WTC11 (cell line): ENCODE measurements around the gene VPS33B. TPM values are rescaled to one million over a fixed set of nuclear protein-coding genes. Genes with fewer than 3 reads are reported as not detected.

Experiments used
- ATAC-seq: fragments of 200-7000 bp; cut with Tn5 transposase; 2 replicates; pipeline ENCODE4 v1.10.0; 2021; ENCODE audit warnings: mild to moderate bottlenecking, moderate library complexity
- CTCF ChIA-PET: fragments of 300-600 bp; sonication (Branson Sonifier 250); formaldehyde crosslinking; loops from one replicate; lab custom pipeline; 2021; ENCODE audit warnings: antibody characterized with exemption; lab: Charles Lee
- POLR2A ChIA-PET: fragments of 350-600 bp; sonication (Branson Sonifier 250); formaldehyde crosslinking; loops from one replicate; lab custom pipeline; 2021; ENCODE audit warnings: antibody characterized with exemption; lab: Charles Lee
- DNase-seq: peaks from one replicate; pipeline ENCODE4 v3.0.0; 2021; ENCODE audit warnings: low spot score
- H3K27ac Mint-ChIP-seq: 2 replicates; pipeline ENCODE4 v1.8.0; 2021; ENCODE audit warnings: mixed read lengths
- H3K27me3 Mint-ChIP-seq: 2 replicates; pipeline ENCODE4 v1.8.0; 2021; ENCODE audit warnings: low read depth, mild to moderate bottlenecking, moderate library complexity, mixed read lengths
- H3K36me3 Mint-ChIP-seq: 2 replicates; pipeline ENCODE4 v1.8.0; 2021; ENCODE audit warnings: mixed read lengths
- H3K4me1 Mint-ChIP-seq: 2 replicates; pipeline ENCODE4 v1.8.0; 2022; ENCODE audit warnings: mixed read lengths
- H3K4me3 Mint-ChIP-seq: 2 replicates; pipeline ENCODE4 v1.8.0; 2021; ENCODE audit warnings: mild to moderate bottlenecking, moderate library complexity, mixed read lengths
- H3K9me3 Mint-ChIP-seq: 2 replicates; pipeline ENCODE4 v1.8.0; 2021; ENCODE audit warnings: mixed read lengths
- EMX1 ChIP-seq: fragments of 250-450 bp; sonication (Bioruptor Pico); IDR thresholded peaks from 2 replicates; pipeline ENCODE4 v1.8.0; 2021; ENCODE audit warnings: mild to moderate bottlenecking
- ESRRA ChIP-seq: sonication (generic); formaldehyde crosslinking; IDR thresholded peaks from 2 replicates; pipeline ENCODE4 v1.8.1; 2022; ENCODE audit warnings: mild to moderate bottlenecking, missing genetic modification reagents, borderline replicate concordance
- FOXJ3 ChIP-seq: sonication (generic); formaldehyde crosslinking; IDR thresholded peaks from 2 replicates; pipeline ENCODE4 v1.9.0; 2021; ENCODE audit warnings: missing genetic modification reagents, mild to moderate bottlenecking, borderline replicate concordance
- GTF2I ChIP-seq: fragments of 250-450 bp; sonication (Bioruptor Pico); conservative IDR thresholded peaks from 2 replicates; pipeline ENCODE4 v1.4.0; 2021; ENCODE audit warnings: mild to moderate bottlenecking
- NFYB ChIP-seq: sonication (generic); formaldehyde crosslinking; conservative IDR thresholded peaks from 2 replicates; pipeline ENCODE4 v1.8.0; 2022; ENCODE audit warnings: low read depth, missing genetic modification reagents
- TEAD4 ChIP-seq: sonication (generic); formaldehyde crosslinking; IDR thresholded peaks from 2 replicates; pipeline ENCODE4 v1.8.0; 2022; ENCODE audit warnings: mild to moderate bottlenecking, missing genetic modification reagents
- ZNF138 ChIP-seq: sonication (generic); formaldehyde crosslinking; conservative IDR thresholded peaks from 2 replicates; pipeline ENCODE4 v1.8.1; 2022; ENCODE audit warnings: mild to moderate bottlenecking, moderate library complexity, missing genetic modification reagents
- ZNF263 ChIP-seq: sonication (generic); formaldehyde crosslinking; IDR thresholded peaks from 2 replicates; pipeline ENCODE4 v1.8.1; 2022; ENCODE audit warnings: low read depth, mild to moderate bottlenecking, moderate library complexity, missing genetic modification reagents
- total RNA-seq: library from RNA; stranded (reverse); gene quantifications from 3 replicates; pipeline ENCODE4 v1.2.3, GENCODE V29; 2021
- TF ChIP-seq, protein P1 (sequence below): fragments of 250-450 bp; sonication (Bioruptor Pico); conservative IDR thresholded peaks from 2 replicates; pipeline ENCODE4 v1.9.0; 2021; ENCODE audit warnings: mild to moderate bottlenecking
- TF ChIP-seq, protein P2 (sequence below): sonication (generic); formaldehyde crosslinking; IDR thresholded peaks from 2 replicates; pipeline ENCODE4 v1.8.1; 2022; ENCODE audit warnings: low read depth, mild to moderate bottlenecking, moderate library complexity, missing genetic modification reagents, borderline replicate concordance
- TF ChIP-seq, protein P3 (sequence below): fragments of 250-450 bp; sonication (Bioruptor Pico); IDR thresholded peaks from 2 replicates; pipeline ENCODE4 v1.9.0; 2021; ENCODE audit warnings: moderate library complexity, mild to moderate bottlenecking, inconsistent platforms, borderline replicate concordance
- TF ChIP-seq, protein P4 (sequence below): fragments of 250-450 bp; sonication (Bioruptor Pico); IDR thresholded peaks from 2 replicates; pipeline ENCODE4 v1.9.0; 2021; ENCODE audit warnings: mild to moderate bottlenecking
- TF ChIP-seq, protein P5 (sequence below): sonication (generic); formaldehyde crosslinking; IDR thresholded peaks from 2 replicates; pipeline ENCODE4 v1.8.1; 2023; ENCODE audit warnings: mild to moderate bottlenecking, missing genetic modification reagents
- TF ChIP-seq, protein P6 (sequence below): sonication (generic); formaldehyde crosslinking; IDR thresholded peaks from 2 replicates; pipeline ENCODE4 v1.8.1; 2023; ENCODE audit warnings: mild to moderate bottlenecking, missing genetic modification reagents, moderate library complexity
- TF ChIP-seq, protein P7 (sequence below): fragments of 250-450 bp; sonication (Bioruptor Pico); IDR thresholded peaks from 2 replicates; pipeline ENCODE4 v1.8.0; 2021; ENCODE audit warnings: mild to moderate bottlenecking
- TF ChIP-seq, protein P8 (sequence below): sonication (generic); formaldehyde crosslinking; conservative IDR thresholded peaks from 2 replicates; pipeline ENCODE4 v1.8.1; 2022; ENCODE audit warnings: mild to moderate bottlenecking, missing genetic modification reagents
- TF ChIP-seq, protein P9 (sequence below): sonication (generic); formaldehyde crosslinking; IDR thresholded peaks from 2 replicates; pipeline ENCODE4 v1.8.0; 2022; ENCODE audit warnings: mild to moderate bottlenecking, missing genetic modification reagents
- TF ChIP-seq, protein P10 (sequence below): sonication (generic); formaldehyde crosslinking; IDR thresholded peaks from 2 replicates; pipeline ENCODE4 v1.8.1; 2022; ENCODE audit warnings: missing genetic modification reagents, borderline replicate concordance

VPS33B gene
- total RNA-seq, 1 experiment from 2014 or later, result 21.1 TPM

DNA sequence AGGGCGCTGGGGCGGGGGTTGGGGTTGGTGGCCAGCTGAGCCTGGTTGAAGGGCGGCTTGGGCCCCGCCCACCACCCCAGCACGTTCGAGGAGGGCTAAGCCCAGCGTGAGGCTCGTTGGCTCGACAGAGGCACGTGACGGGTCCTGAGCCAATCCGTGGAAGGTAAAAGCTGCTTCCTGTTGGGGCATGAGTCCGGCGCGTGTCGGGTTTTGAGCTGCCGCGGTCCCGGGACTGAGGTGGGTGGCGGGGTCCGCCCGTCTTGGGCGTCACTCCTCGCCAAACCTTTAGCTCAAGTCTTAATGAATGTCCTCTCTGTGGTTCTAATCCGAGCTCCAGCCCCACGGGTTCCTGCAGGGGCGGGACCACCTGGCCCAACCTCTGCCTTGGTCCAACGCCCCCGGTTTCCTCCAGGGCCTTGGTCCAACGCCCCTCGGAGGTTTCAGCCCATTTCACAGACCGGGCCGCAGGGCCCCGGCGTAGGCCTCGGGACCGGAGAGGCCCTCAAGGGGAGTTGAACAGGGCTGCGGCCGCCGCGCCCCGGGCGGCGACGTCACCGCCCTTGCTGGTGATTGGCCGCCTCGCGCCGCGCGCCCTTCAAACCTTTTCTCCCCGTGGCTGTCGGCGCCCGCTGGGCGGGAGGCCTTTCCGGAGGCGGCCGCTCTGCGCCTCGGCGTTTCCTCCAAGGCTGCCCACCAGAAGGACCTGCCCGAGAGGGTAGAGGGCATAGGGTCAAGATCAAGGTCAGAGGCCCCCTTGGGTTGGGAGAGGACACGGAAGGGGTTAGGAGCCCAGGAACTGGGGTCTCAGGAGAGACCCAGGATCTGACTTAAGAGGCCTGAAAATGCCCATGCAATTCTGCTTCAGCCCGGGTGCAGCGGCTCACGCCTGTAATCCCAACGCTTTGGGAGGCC, 67.4 kb downstream of the VPS33B start, which contains the start of gene RCCD1:
RCCD1 (plus strand) TSS at position 173 of the 912 bp plus-strand sequence. CDS start 1,851 bp downstream, outside the sequence.
- no peaks in the 10 kb centered on the region for H3K9me3 Mint-ChIP-seq
- ChIA-PET CTCF (interaction anchor here (0.6 to 6.2 kb wide), 18 partner anchors 12 to 318 kb away, joined by 3 to 264 read pairs (median 6); partner anchors contain the start of genes HDDC3, MAN2A2, PRC1 and UNC45A), POLR2A (interaction anchor here (0.6 to 1.9 kb wide), 4 partner anchors 9 to 40 kb away, joined by 3 to 19 read pairs (median 10); partner anchors contain the start of genes PRC1 and UNC45A)
- peak within 1 kb of the TSS; percentile 76 for H3K27ac Mint-ChIP-seq
- no peaks in the 10 kb centered on the region for H3K27me3 Mint-ChIP-seq
- peaks cover 16% of the 10 kb centered on the region for H3K4me1 Mint-ChIP-seq
- H3K36me3 Mint-ChIP-seq, result peaks cover 36% of the 10 kb centered on the region
- DNase-seq (peak; percentile 93), ATAC-seq (peak; percentile 75)
- H3K4me3 Mint-ChIP-seq, result peak within 1 kb of the TSS; percentile 74
- TF ChIP-seq ZNF263 (CRISPR knock-in tag) (no peak), TEAD4 (no peak), FOXJ3 (CRISPR knock-in tag) (no peak), NFYB (CRISPR knock-in tag) (peak; percentile 68), GTF2I (CRISPR knock-in tag) (peak; percentile 84), ESRRA (CRISPR knock-in tag) (peak; percentile 85), EMX1 (CRISPR knock-in tag) (peak; percentile 83), ZNF138 (CRISPR knock-in tag) (no peak)
- TF ChIP-seq, protein P1, sequence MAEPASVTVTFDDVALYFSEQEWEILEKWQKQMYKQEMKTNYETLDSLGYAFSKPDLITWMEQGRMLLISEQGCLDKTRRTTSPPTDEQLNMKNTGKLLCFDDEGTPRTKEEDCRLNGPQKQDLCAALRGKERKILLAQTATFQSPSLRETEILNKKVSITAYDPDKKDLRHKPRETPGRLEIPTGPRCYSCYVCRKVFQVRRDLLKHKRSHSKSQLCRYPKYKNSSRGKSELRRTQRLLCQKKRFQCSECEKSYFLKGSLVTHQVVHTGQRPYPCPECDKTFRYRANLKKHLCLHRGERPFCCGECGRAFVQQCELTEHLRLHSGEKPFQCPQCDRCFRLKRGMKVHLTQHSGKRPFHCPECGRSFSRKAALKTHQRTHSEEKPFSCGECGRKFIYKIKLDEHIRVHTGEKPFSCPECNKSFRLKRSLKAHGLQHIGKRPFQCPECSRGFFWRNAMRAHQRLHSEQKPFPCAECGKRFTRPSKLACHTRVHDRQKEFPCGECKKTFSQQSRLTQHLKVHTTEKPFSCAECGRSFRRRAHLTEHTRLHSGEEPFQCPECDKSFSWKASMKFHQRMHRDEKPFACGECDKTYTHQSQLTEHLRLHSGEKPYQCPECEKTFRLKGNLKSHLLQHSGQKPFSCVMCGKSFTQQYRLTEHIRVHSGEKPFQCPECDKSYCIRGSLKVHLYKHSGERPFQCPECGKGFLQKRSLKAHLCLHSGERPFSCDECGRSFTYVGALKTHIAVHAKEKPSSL (CRISPR knock-in tag), result no peak
- TF ChIP-seq, protein P2, sequence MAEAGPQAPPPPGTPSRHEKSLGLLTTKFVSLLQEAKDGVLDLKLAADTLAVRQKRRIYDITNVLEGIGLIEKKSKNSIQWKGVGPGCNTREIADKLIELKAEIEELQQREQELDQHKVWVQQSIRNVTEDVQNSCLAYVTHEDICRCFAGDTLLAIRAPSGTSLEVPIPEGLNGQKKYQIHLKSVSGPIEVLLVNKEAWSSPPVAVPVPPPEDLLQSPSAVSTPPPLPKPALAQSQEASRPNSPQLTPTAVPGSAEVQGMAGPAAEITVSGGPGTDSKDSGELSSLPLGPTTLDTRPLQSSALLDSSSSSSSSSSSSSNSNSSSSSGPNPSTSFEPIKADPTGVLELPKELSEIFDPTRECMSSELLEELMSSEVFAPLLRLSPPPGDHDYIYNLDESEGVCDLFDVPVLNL (CRISPR knock-in tag), result peak; percentile 94
- TF ChIP-seq, protein P3, sequence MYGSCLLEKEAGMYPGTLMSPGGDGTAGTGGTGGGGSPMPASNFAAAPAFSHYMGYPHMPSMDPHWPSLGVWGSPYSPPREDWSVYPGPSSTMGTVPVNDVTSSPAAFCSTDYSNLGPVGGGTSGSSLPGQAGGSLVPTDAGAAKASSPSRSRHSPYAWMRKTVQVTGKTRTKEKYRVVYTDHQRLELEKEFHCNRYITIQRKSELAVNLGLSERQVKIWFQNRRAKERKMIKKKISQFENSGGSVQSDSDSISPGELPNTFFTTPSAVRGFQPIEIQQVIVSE (CRISPR knock-in tag), result no peak
- TF ChIP-seq, protein P4, sequence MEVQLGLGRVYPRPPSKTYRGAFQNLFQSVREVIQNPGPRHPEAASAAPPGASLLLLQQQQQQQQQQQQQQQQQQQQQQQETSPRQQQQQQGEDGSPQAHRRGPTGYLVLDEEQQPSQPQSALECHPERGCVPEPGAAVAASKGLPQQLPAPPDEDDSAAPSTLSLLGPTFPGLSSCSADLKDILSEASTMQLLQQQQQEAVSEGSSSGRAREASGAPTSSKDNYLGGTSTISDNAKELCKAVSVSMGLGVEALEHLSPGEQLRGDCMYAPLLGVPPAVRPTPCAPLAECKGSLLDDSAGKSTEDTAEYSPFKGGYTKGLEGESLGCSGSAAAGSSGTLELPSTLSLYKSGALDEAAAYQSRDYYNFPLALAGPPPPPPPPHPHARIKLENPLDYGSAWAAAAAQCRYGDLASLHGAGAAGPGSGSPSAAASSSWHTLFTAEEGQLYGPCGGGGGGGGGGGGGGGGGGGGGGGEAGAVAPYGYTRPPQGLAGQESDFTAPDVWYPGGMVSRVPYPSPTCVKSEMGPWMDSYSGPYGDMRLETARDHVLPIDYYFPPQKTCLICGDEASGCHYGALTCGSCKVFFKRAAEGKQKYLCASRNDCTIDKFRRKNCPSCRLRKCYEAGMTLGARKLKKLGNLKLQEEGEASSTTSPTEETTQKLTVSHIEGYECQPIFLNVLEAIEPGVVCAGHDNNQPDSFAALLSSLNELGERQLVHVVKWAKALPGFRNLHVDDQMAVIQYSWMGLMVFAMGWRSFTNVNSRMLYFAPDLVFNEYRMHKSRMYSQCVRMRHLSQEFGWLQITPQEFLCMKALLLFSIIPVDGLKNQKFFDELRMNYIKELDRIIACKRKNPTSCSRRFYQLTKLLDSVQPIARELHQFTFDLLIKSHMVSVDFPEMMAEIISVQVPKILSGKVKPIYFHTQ (CRISPR knock-in tag), result 0 out of 2 replicates have a peak, but pooled peaks have one; percentile 53
- TF ChIP-seq, protein P5, sequence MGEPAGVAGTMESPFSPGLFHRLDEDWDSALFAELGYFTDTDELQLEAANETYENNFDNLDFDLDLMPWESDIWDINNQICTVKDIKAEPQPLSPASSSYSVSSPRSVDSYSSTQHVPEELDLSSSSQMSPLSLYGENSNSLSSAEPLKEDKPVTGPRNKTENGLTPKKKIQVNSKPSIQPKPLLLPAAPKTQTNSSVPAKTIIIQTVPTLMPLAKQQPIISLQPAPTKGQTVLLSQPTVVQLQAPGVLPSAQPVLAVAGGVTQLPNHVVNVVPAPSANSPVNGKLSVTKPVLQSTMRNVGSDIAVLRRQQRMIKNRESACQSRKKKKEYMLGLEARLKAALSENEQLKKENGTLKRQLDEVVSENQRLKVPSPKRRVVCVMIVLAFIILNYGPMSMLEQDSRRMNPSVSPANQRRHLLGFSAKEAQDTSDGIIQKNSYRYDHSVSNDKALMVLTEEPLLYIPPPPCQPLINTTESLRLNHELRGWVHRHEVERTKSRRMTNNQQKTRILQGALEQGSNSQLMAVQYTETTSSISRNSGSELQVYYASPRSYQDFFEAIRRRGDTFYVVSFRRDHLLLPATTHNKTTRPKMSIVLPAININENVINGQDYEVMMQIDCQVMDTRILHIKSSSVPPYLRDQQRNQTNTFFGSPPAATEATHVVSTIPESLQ (CRISPR knock-in tag), result no peak
- TF ChIP-seq, protein P6, sequence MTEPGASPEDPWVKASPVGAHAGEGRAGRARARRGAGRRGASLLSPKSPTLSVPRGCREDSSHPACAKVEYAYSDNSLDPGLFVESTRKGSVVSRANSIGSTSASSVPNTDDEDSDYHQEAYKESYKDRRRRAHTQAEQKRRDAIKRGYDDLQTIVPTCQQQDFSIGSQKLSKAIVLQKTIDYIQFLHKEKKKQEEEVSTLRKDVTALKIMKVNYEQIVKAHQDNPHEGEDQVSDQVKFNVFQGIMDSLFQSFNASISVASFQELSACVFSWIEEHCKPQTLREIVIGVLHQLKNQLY (CRISPR knock-in tag), result 0 out of 2 replicates have a peak, but pooled peaks have one; percentile 77
- TF ChIP-seq, protein P7, sequence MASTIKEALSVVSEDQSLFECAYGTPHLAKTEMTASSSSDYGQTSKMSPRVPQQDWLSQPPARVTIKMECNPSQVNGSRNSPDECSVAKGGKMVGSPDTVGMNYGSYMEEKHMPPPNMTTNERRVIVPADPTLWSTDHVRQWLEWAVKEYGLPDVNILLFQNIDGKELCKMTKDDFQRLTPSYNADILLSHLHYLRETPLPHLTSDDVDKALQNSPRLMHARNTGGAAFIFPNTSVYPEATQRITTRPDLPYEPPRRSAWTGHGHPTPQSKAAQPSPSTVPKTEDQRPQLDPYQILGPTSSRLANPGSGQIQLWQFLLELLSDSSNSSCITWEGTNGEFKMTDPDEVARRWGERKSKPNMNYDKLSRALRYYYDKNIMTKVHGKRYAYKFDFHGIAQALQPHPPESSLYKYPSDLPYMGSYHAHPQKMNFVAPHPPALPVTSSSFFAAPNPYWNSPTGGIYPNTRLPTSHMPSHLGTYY (CRISPR knock-in tag), result 0 out of 2 replicates have a peak, but pooled peaks have one; percentile 63
- TF ChIP-seq, protein P8, sequence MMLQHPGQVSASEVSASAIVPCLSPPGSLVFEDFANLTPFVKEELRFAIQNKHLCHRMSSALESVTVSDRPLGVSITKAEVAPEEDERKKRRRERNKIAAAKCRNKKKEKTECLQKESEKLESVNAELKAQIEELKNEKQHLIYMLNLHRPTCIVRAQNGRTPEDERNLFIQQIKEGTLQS, result no peak
- TF ChIP-seq, protein P9, sequence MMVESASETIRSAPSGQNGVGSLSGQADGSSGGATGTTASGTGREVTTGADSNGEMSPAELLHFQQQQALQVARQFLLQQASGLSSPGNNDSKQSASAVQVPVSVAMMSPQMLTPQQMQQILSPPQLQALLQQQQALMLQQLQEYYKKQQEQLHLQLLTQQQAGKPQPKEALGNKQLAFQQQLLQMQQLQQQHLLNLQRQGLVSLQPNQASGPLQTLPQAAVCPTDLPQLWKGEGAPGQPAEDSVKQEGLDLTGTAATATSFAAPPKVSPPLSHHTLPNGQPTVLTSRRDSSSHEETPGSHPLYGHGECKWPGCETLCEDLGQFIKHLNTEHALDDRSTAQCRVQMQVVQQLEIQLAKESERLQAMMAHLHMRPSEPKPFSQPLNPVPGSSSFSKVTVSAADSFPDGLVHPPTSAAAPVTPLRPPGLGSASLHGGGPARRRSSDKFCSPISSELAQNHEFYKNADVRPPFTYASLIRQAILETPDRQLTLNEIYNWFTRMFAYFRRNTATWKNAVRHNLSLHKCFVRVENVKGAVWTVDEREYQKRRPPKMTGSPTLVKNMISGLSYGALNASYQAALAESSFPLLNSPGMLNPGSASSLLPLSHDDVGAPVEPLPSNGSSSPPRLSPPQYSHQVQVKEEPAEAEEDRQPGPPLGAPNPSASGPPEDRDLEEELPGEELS (CRISPR knock-in tag), result peak; percentile 79; the same call in 1 of the 2 replicates
- TF ChIP-seq, protein P10, sequence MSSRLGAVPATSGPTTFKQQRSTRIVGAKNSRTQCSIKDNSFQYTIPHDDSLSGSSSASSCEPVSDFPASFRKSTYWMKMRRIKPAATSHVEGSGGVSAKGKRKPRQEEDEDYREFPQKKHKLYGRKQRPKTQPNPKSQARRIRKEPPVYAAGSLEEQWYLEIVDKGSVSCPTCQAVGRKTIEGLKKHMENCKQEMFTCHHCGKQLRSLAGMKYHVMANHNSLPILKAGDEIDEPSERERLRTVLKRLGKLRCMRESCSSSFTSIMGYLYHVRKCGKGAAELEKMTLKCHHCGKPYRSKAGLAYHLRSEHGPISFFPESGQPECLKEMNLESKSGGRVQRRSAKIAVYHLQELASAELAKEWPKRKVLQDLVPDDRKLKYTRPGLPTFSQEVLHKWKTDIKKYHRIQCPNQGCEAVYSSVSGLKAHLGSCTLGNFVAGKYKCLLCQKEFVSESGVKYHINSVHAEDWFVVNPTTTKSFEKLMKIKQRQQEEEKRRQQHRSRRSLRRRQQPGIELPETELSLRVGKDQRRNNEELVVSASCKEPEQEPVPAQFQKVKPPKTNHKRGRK, result no peak
